GM18499 (cell line): ENCODE results near the gene CCM2.
"Not testable (repeated sequence)": the region's sequence is repeated elsewhere in the genome, so short reads cannot be mapped to it uniquely, and the experiment has no call there.

Experiments used
- ATAC-seq: cut with Tn5 transposase; IDR thresholded peaks from one replicate; pipeline ENCODE4 v1.9.1; 2021; ENCODE audit warnings: moderate number of reproducible peaks; ENCODE audit not compliant: insufficient read depth, unreplicated experiment

The CCM2 gene

DNA sequence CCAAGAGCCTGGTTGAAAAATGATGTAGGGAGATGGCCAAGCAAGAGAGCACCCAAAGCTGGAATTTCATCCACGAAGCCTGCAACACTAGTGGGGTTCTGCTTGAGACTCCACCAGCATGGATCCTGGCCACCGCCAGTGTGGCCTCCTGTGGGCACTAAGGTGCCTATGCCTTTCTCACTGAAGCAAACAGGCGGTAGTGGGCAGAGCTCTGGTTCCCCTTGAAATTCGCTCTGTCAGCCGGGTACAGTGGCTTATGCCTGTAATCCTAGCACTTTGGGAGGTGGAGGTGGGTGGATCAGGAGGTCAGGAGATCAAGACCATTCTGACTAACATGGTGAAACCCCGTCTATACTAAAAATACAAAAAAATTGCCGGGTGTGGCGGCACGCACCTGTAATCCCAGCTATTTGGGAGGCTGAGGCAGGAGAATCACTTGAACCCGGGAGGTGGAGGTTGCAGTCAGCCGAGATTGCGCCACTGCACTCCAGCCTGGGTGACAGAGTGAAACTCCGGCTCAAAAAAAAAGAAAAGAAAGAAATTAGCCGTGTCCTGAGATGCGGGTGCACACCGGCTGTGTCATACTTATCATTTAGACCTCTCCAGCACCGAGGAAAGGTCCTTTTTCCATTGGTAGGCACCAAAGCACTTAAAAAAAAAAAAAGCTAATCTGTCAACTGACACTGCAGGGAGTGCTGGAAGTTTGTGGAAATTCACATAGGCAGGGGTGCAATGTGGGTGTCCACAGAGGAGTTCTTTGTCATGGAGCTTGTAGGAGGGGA lies 28.3 kb downstream of the CCM2 start:
- no peak for ATAC-seq

DNA sequence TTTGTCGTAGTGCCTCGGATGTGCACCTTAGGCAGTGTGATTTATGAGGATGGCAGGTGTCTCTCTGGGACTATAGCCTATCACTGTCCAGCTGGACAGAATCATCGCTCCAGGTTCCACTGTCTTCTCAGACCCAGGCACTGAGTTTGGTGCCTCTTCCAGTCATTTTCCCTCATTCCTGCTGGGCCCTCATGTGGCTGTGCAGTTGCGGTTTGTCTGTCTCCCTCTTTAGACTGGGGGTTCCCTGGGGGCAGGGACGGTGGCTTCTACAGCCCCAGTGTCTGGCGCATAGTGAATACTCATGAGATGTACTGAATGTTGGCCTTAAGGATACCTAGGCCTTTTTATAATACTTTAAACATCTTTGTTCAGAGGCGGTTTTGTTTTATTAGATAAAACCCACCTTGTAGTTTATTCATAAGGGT lies 28.9 kb downstream of the CCM2 start:
- ATAC-seq: no peak

- no peak for ATAC-seq
Observed at GRCh38 chr7:45031829-45032228, 31.8 kb downstream of the CCM2 start.

DNA sequence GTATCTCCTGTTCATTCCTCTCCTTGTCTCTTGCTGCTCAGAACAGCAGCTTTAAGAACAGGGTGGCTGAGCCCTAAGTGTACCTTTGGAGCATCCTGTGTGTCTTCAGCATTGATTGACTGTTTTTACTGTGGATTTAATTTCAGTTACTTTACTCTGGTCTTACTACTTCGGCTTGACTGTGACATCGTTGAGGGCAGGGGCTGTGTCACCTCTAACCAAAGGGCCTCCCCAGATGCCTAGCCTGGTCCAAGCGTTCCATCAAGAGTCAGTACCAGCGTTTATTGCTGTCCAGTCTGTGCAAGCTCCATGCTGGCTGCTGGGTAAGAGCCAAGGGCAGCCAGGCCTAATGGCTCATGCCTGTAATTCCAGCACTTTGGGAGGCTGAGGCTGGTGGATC lies 32.4 kb downstream of the CCM2 start:
- ATAC-seq: no peak

- ATAC-seq: no peak
Observed at GRCh38 chr7:45033261-45033930, 33.4 kb downstream of the CCM2 start.

- no peak for ATAC-seq
Observed at GRCh38 chr7:45033931-45034290, 33.9 kb downstream of the CCM2 start.

GRCh38 chr7:45034710-45035109 lies 34.7 kb downstream of the CCM2 start:
- not testable (repeated sequence) for ATAC-seq

- no peak for ATAC-seq
Observed at GRCh38 chr7:45035371-45035770, 35.4 kb downstream of the CCM2 start.

- no peak for ATAC-seq
Observed at GRCh38 chr7:45035893-45036292, 35.9 kb downstream of the CCM2 start.

DNA sequence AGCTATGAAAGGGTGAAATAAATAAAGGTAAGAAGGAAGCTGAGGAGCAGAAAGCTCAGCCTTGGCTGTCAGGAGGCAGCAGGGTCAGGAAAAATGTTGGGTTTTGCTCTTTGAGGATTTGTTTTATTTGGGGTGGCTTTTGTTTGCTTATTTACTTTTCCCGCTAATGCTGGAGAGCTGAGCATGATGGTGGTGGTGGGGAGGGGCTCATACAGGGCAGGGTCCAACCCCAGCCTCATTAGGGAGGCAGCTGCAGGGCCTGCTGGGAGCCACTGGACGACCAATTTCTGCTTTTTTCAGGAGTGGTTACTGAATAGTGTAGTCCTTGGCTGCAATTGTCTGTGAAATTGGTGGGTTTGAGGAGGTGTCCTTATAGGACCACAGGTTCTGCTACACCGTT lies 36.3 kb downstream of the CCM2 start:
- no peak for ATAC-seq

- ATAC-seq: no peak
Observed at GRCh38 chr7:45036796-45037195, 36.8 kb downstream of the CCM2 start.

GRCh38 chr7:45037876-45038275 lies 37.9 kb downstream of the CCM2 start:
- ATAC-seq: no peak

- no peak for ATAC-seq
Observed at GRCh38 chr7:45039106-45039505, 39.1 kb downstream of the CCM2 start.

- no peak for ATAC-seq
Observed at GRCh38 chr7:45044338-45044737, 44.3 kb downstream of the CCM2 start.

GRCh38 chr7:45048748-45049147 lies 48.7 kb downstream of the CCM2 start:
- ATAC-seq: no peak

DNA sequence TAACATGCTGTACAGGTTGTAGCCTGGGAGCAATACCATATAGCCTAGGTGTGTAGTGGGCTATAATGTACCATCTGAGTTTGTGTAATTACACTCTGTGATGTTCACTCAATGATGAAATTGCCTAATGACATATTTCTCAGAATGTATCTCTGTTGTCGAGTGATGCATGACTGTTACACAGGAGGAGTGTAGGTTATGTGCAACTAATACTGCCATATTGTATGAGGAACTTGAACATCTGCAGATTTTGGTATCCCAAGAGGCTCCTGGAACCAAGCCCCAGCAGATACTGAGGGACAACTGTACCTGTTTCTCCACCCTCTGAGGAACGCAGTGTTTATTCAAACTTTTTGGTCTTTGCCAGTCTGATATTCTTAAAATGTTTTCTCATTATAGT lies 50.2 kb downstream of the CCM2 start:
- no peak for ATAC-seq

- no peak for ATAC-seq
Observed at GRCh38 chr7:45052011-45052410, 52.0 kb downstream of the CCM2 start.

GRCh38 chr7:45053401-45053800 lies 53.4 kb downstream of the CCM2 start:
- no peak for ATAC-seq

- no peak for ATAC-seq
Observed at GRCh38 chr7:45053941-45054340, 53.9 kb downstream of the CCM2 start.

GRCh38 chr7:45054442-45054841 lies 54.4 kb downstream of the CCM2 start:
- ATAC-seq: no peak

DNA sequence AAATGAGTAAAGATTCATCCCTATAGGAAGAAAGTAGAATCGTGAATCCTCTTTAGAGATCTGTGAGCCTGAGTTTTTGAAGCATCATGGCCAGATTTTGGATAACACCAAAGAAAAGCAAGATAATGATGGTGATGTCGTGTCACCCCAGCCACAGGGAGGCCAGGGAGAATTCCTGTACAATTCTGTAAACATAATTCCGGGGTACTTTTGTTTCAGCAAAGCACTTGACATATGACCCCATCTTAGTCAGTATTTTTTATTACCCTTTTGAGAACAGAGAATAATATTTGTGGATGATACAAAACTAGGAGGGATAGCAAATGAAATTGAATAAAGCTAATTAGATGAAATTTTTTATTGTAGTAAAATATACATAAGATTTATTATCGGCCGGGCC lies 55.0 kb downstream of the CCM2 start:
- ATAC-seq: no peak

GRCh38 chr7:45055594-45056219 lies 55.7 kb downstream of the CCM2 start:
- ATAC-seq: no peak
